HG03469 (cell line): ENCODE data around the gene ACTC1.

Experiments
- ATAC-seq: cut with Tn5 transposase; IDR thresholded peaks from one replicate; pipeline ENCODE4 v1.9.1; 2021; ENCODE audit warnings: mild to moderate bottlenecking, moderate library complexity, moderate number of reproducible peaks; ENCODE audit not compliant: unreplicated experiment

The ACTC1 gene

DNA sequence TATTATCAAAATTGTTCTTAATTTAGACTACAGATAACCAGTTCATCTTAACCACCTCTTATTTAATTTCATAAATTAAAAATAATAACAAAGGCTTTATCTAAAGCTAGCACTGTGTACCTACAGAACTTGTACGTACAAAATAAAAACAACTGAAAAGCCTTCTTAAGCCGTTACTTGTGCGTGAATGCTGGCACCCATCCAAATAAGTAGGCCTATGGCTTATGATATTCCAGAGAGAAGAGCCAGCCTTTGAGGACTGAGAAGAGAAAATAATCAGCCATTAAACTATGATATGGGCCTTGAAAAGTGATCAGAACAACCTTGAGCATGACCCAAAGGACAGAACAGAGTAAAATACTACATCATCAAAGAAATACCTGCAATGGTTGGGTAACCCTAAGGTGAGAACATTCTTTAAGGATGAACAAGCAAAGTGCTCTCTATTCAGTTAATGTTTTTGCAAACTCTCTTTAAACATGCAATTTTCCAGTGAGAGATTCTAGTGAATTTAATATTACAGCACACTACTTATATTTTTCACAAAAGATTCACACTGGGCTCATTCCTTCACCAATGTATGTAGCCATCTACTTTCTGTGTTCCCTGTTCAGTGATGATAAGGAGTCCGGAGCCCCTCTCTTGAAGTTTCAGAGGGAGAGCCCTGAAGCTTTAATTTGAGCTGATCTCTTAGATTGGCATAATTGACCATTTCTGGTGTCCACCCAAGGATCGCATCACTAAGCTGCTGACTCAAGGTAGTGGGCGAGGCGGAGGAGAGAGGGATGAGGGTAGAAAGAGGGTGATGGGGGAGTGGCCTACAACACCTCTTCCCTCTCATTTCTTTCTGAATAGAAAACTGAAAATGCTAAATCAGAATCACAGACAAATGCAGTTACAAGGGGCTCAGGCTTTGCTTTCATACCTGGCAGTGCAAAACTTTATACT lies 7.7 kb upstream of the ACTC1 start:
- no peak for ATAC-seq

DNA sequence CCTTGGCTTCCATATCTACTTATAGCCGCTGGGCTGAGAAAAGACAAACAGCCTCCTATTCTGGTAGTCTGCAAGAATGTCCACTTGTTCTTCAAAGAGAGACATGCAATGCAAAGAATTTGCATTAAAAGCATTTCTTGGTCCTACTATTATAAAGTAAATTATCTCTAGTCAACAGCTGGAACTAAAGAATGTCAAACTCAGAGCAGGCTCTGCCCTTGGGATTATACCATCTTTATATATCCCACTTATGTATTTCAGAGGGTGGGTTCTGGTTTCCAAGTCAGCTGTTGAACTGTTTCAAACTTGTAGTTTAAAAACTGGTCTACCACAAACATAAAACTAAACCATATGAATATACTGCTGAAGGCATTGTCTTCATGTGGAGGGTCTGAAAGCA lies 7.0 kb upstream of the ACTC1 start:
- no peak for ATAC-seq

DNA sequence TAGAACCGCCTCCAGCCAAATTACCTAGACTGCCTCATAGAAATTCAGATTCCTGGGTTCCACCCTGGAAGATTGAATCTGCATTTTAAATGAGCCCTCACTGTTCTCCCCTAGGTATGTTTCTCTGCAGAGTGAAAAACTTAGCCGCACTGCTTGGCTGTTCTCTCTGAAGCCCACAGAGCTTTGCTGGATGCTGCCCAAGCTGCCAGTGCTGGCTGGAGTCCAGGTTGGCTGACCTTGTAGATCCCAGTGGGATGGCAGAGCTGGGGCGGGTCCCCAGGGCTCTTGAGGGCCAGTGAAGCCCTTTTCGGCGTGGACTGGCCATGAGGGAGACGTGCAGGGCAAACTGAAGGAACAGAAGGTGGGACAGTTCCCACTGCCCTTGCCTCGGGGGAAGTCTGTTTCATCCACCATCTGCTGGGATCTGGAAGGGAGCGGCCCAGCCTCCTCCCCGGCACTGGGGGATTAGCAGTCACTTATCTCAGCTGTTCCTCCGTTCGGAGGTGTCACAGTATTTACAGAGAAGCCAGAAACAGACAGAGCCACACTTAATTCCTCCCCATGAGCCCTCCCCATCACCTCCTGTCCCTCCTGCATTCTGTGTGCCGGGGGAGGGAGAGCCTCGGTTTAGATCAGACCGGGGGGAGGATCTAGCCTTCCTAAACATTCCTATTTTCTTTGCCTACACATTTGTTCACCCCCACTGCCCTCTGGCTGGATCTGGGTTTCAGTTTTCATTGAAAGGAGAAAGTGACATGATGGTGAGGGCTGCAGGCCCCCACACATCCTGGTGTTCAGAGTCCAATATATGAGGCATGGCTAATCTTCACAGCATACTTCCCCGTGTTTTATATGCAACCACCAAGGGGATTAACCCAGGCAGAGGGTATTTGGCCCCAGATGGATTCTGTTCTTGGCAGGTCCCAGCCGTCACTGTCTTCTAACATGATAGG lies 4.1 kb upstream of the ACTC1 start:
- ATAC-seq, result no peak

DNA sequence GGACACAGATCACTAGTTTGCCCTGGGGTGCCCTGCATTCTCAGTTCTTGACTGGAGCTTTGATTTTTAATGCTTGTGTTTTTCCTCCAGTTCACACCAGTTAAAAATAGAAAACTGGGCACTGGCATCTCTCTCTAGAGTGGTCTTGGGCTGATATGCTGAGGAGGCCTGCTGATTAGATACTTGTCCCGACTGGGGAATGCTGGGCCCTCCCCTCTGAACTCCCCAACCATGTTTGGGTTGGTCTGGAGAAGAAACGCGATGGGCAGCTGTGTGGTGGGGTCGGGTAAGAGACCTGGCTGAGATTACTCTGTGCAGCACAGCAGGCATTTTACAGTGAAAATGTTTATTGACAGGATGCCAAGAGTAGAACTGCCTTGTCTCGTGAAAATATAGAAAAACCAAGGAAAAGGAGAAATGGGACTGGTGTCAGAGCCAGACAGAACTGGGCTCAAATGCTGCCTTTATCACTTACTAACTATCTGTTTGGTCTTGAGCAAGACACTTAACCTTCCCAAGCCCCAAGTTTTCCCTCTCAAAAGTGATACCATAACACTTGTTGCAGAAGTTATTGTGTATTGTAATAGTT lies 1.6 kb upstream of the ACTC1 start:
- no peak for ATAC-seq

DNA sequence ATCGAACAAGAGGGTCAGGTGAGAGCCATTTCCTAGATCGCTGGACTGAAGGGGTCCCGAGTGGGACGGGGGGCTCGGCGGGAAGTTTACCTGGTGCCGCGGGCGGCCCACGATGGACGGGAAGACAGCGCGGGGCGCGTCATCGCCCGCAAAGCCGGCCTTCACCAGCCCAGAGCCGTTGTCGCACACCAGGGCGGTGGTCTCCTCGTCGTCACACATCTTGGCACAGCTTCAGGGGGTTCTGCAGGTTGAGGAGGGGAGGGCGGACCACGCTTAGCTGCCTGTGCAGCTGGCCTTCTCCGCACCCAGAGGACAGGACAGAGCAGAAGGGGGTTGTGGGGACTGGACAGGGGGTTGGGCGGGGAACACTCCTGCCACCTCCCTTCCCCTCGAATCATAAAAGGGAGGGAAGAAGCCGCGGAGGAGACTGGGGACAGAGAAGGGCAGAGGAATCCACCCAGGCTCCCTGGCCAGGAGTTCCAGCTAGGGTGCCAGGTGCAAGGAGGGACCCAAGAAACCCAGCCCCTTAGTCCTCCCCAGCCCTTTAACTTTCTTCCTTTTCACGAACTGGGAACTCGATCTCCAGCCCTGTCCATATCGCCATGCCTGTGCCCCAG lies 651 bp downstream of the ACTC1 start:
- ATAC-seq, result no peak

DNA sequence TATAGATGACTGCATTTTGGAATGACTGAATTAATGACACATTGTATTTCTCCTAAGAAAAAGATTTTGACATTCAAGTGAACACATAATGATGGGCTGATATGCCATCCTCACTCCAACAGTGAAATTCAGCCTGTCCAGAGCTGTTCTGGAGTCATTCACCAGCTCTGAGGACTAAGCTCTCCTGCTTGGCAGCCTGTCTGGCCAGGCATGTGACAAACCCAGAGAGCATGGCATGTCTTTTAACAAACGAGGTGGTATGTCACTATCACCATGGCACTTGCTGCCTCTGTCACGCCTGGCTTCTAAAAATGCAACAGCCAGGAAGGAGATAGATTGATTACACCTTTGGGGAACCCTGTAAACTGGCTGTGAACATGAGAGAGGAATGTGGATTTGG lies 1.4 kb downstream of the ACTC1 start:
- ATAC-seq, result no peak

DNA sequence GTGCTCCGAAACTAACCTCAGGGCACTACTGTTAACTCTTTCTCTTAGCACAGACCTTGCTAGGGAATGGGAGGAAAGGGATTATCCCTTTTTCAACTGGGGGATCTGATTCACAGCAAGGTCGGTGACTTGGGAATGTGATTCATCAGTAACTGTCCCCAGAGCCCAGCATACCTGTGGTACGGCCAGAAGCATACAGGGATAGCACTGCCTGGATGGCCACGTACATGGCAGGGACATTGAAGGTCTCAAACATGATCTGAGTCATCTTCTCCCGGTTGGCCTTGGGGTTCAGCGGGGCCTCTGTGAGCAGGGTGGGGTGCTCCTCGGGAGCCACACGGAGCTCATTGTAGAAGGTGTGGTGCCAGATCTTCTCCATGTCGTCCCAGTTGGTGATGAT lies 2.3 kb downstream of the ACTC1 start:
- ATAC-seq, result no peak

DNA sequence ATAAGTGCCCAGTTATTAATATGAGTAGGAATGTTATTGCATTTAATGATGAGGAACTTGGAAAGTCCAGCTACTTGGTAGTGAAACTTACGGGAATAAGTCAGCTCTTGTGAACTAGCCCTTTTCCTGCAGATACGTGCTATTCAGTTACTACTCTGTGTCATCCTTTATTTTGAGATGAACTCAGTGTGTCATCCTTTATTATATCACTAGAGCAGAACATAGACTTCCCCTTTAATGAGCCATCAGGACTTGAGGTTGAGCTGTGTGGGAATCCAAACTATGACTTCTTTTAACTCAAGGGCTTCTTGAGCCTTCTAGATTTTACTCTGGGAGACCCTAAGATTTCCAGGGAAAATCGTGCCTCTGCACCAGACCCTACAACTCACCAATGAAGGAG lies 3.6 kb downstream of the ACTC1 start:
- no peak for ATAC-seq

DNA sequence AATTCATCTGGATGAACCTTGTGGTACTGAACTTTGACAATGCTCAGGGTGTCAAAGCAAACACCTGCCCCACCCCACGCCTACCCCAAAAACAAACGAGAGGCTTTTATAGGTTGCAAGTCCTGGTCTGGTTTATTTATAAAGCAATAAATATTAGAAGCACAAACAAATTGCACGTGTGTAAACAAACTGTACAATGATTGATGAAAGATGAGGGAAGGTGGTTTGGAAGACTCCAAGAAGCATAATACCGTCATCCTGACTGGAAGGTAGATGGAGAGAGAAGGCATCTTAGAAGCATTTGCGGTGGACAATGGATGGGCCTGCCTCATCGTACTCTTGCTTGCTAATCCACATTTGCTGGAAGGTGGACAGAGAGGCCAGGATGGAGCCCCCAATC lies 5.2 kb downstream of the ACTC1 start:
- no peak for ATAC-seq

DNA sequence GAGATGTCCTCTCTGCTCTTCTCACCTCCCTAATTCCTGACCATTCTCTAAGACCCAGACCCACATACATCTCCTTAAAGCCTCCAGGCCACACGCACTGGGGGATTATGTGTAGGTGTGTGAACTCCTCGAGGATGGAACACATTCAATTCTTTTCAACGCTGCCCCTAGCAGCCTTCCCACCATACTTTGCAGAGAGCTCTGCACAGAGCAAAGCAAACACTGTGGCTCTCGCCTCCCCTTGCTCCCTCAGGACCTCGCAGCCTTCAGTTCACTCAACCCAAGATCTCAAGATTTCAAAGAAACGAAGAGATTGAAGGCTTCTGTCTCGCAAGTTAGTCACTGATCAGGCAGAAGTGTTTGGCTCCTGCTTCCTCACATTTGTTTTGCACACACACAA lies 6.0 kb downstream of the ACTC1 start:
- no peak for ATAC-seq

DNA sequence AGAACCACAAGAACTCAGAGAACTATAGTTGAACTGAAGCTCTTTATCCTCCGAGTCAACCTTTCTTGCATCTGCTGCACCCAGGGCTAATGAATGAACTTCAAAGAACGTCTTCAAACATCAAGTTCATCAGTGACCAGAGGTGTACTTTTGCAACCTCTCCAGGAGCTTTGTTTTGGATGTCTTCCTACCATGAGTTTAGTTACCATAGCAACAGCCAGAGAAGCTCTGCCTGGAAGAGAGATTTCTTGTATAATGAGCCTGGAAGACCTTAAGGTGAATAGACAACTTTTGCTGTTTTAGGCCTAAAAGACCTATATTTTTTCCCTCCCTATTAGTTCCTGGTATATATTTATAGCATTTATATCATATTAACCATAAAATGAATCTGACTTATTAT lies 9.1 kb downstream of the ACTC1 start:
- no peak for ATAC-seq

DNA sequence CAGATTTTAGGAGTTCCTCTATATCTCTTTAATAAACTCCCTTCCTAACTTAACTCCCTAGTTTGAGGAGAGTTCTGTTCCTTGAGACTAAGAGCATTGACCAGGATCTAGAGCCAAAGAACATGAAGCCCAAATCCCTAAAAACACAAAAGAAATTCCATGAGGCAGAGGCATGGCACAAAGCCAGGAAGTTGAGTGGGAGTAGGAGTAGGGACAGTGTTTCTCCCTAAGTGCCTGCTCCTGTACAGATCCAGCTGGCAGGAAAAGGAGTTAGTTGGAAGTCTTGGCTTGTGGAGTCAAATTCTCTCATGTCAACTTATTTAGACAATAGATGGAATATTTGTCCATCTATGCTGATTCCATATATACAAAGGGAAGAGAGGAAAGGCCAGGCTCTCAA lies 11.4 kb downstream of the ACTC1 start:
- no peak for ATAC-seq

DNA sequence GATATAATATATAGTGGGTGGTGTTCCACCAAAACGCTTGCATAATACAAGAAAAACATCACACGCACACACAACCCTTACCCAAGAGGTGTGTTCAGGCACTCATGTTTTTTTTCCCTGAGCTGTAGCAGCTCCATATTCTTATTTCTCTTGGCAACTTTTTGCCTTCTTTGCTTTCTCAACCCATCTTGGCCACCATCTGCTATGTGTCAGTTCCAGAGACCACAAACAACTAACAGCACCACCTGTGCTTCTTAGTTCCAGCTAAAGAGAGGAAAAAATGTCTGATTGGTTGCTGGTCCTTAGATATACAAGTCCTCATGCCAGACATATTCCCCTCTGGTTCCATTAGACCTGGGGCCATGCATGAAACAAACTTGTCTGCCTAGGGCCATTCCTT lies 11.9 kb downstream of the ACTC1 start:
- ATAC-seq, result no peak

DNA sequence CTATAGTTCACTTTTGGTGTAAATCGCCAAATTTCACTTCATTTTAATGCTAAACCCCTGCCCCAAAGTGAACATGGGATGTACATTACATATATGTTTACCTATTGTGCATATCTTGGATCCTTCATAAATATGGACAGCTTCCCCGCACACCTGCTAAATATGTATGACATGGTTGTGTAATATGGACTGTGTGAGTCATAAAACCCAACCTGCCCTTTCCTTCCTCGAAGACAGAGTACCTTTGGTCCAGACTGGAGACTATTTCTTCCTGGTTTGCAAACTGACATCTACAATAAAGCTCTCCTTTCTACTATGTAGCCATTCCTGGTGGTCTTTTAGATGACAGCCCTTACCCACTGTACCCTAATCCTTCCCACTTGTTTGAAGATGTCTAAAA lies 12.4 kb downstream of the ACTC1 start:
- ATAC-seq, result no peak

DNA sequence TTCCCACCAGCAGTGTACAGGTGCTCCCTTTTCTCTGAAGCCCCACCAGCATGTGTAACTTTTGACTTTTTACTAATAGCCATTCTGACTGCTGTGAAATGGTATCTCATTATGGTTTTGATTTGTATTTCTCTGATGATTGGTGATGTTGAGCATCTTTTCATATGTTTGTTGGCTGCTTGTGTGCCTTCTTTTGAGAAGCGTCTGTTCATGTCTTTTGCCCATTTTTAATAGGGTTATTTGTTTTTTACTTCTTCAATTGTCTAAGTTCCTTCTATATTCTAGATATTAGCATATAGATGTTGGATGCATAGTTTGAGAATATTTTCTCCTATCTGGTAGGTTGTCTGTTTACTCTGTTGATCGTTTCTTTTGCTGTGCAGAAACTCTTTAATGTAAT lies 14.6 kb downstream of the ACTC1 start:
- ATAC-seq, result no peak

DNA sequence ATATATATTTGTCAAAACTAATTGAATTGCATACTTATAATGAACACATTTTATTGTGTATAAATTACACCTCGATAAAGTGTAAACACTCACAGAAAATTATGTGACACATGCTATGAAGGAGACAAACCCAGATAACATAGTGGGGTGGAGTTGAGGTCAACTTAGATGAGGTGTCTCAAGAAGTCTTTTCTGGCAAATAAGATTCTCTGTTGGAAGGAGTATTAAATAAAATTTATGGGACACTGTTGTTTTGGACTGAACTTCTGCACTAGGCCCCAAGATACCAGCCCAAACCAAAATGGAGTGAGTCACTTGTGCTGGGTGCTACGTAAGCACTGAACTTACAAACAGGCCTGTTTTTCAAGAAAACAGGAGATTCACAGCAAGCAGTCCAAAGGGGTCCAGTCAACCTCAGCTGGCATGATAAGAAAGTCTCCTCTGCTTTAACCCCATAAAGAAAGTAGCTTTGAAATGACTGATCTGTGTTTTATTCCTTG lies 18.7 kb downstream of the ACTC1 start:
- ATAC-seq, result no peak

DNA sequence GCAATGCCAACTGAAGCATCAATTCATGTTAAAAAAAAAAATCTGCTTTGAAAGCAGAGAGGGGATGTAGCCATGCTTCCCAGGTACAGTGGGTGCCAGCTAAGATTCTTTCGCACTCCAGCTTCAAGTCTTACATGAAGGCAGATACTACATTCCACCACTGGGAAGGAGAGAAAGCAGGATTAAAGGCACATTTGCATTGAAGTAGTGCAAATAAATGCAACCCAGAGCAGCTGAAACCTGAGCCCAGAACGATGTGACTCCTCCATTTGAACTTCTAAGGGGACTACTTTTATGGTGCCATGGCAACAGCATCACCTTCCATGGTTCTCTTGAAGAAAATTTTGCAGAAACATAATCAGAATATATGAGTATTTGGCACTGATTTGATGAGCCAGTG lies 21.4 kb downstream of the ACTC1 start:
- ATAC-seq, result no peak

DNA sequence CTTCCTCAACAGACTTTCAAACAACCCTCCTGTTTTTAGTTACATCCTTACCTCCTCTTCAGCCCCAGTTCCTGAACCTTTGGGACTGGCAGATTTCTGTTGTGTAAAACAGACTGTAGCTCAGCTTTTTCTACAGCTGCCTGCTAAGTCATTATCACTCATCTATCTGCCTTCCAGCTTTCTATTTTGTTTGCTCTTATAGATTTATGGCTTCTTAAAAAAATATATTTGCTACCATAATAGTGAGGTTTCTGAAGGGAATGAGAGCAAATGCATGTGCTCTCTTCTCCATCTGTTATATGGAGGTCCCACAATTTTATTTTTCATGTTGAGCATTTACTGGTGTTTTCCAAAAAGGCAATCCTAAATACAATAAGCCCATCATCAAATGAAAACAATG lies 22.3 kb downstream of the ACTC1 start:
- no peak for ATAC-seq

DNA sequence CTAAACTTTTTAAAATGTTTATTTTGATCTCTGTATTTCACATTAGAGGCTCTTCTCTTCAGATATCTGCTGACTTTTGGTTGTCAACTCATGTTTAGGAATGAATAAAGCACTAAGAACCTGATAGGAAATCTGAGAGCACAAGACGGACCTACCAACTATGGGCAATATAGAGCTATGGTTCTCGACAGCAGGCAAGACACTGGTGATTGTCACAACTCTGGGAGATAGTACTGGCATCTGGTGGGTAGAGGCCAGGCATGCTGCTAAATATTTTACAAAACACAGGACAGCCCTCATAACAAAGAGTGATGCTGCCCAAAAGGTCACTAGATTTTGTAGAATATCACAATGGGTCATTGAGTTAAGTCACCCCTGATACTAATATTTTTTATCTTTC lies 23.0 kb downstream of the ACTC1 start:
- no peak for ATAC-seq

DNA sequence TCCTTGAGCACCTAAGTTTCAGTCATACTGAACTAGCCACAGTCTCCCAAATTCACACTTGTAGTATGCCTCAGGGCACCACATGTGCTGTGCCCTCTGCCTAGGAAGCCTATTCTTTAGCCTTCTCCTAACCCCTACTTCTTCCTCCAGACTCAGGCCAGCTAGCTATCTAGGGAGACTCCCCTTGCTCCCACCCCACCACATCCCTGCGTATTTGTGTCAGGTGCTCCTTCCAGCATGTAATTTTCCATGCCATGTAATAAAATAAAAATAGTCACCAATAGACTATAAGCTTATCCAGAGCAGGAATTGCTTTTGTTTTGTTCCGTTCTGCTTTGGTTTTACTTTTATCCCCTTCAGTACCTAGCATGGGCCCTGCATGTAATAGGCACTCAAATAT lies 25.6 kb downstream of the ACTC1 start:
- ATAC-seq, result no peak

DNA sequence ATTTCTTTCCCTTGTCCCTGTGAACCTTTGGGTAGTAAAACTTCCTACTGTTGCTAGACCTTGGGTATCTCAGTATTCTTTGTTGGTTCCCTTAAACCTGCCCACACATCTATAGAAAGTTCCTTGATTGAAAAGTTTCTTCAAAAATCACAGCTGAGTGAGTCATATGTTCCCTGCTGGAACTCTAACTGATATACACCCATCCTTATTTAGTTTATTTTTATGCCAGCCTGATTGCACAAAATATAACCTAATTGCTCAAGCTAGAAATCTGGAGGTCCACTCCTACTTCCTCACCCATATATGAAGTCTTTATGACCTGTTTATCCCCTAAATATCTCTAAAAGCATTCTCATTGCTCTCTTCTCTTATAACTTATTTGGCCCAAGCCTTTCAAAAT lies 26.8 kb downstream of the ACTC1 start:
- ATAC-seq, result no peak
